NCI-H1105 treated with DMSO at 0.1 percent for 48 hours (cell line): ENCODE data around the gene KIAA1328.
"Not testable (repeated sequence)": the region's sequence is repeated elsewhere in the genome, so short reads cannot be mapped to it uniquely, and the experiment has no call there.

Source experiments
- DNase-seq: peaks from one replicate; lab custom pipeline; 2025; lab: John Stamatoyannopoulos, UW

The KIAA1328 gene

GRCh38 chr18:37156330-37156942 lies 327.5 kb downstream of the KIAA1328 start:
- no peak for DNase-seq

GRCh38 chr18:37160038-37160820 lies 331.3 kb downstream of the KIAA1328 start:
- DNase-seq: no peak

- DNase-seq: no peak
These were observed 332.6 kb downstream of the KIAA1328 start for GRCh38 chr18:37161491-37161890.

- DNase-seq: no peak
These were observed 333.6 kb downstream of the KIAA1328 start for GRCh38 chr18:37162551-37162950.

- no peak for DNase-seq
These were observed 334.2 kb downstream of the KIAA1328 start for GRCh38 chr18:37163119-37163518.

- DNase-seq: no peak
These were observed 337.6 kb downstream of the KIAA1328 start for GRCh38 chr18:37166491-37166890.

GRCh38 chr18:37166966-37167365 lies 338.0 kb downstream of the KIAA1328 start:
- not testable (repeated sequence) for DNase-seq

- no peak for DNase-seq
These were observed 342.1 kb downstream of the KIAA1328 start for GRCh38 chr18:37170984-37171383.

GRCh38 chr18:37173384-37173783 lies 344.5 kb downstream of the KIAA1328 start:
- DNase-seq: no peak

GRCh38 chr18:37175727-37176620 lies 347.0 kb downstream of the KIAA1328 start:
- no peak for DNase-seq

- DNase-seq: no peak
These were observed 347.7 kb downstream of the KIAA1328 start for GRCh38 chr18:37176621-37176934.

- peak; percentile 32 for DNase-seq
These were observed 350.5 kb downstream of the KIAA1328 start for GRCh38 chr18:37179384-37179783.

- no peak for DNase-seq
These were observed 351.2 kb downstream of the KIAA1328 start for GRCh38 chr18:37180086-37180485.

GRCh38 chr18:37182340-37183135 lies 353.6 kb downstream of the KIAA1328 start:
- no peak for DNase-seq

- no peak for DNase-seq
These were observed 355.4 kb downstream of the KIAA1328 start for GRCh38 chr18:37184209-37184868.

- no peak for DNase-seq
These were observed 359.3 kb downstream of the KIAA1328 start for GRCh38 chr18:37188016-37188791.

- DNase-seq: no peak
These were observed 370.8 kb downstream of the KIAA1328 start for GRCh38 chr18:37199741-37200140.

- DNase-seq: no peak
These were observed 378.4 kb downstream of the KIAA1328 start for GRCh38 chr18:37207343-37207742.

GRCh38 chr18:37210781-37211180 lies 381.9 kb downstream of the KIAA1328 start:
- DNase-seq: no peak

- no peak for DNase-seq
These were observed 389.2 kb downstream of the KIAA1328 start for GRCh38 chr18:37218022-37218590.
